Activated CD8-positive, alpha-beta T cell treated with anti-CD3 and anti-CD28 coated beads for 36 hours (primary cell): ENCODE measurements around the gene GKN2. TPM values are rescaled to one million over a fixed set of nuclear protein-coding genes. Genes with fewer than 3 reads are reported as not detected.

Experiments
- ATAC-seq: fragments of 200-7000 bp; cut with Tn5 transposase; one replicate; pipeline ENCODE4 v1.10.0; 2021; ENCODE audit warnings: mild to moderate bottlenecking, moderate library complexity
- CTCF ChIA-PET: fragments of 350-600 bp; sonication (Branson Sonifier 250); formaldehyde crosslinking; loops from one replicate; lab custom pipeline; 2021; ENCODE audit warnings: antibody characterized with exemption; lab: Charles Lee
- POLR2A ChIA-PET: fragments of 350-600 bp; sonication (Branson Sonifier 250); formaldehyde crosslinking; loops from one replicate; lab custom pipeline; 2021; ENCODE audit warnings: antibody characterized with exemption; lab: Charles Lee
- DNase-seq: peaks from one replicate; pipeline ENCODE4 v3.0.0-alpha.2; 2020
- H3K27ac Mint-ChIP-seq: one replicate; pipeline ENCODE4 v1.8.0; 2021; ENCODE audit warnings: mild to moderate bottlenecking, mixed read lengths
- H3K27me3 Mint-ChIP-seq: one replicate; pipeline ENCODE4 v1.8.0; 2021; ENCODE audit warnings: mixed read lengths
- H3K36me3 Mint-ChIP-seq: one replicate; pipeline ENCODE4 v1.8.0; 2021; ENCODE audit warnings: low read depth, mixed read lengths
- H3K4me1 Mint-ChIP-seq: one replicate; pipeline ENCODE4 v1.8.0; 2021; ENCODE audit warnings: low read depth, mixed read lengths
- H3K4me3 Mint-ChIP-seq: one replicate; pipeline ENCODE4 v1.8.0; 2021; ENCODE audit warnings: mild to moderate bottlenecking, moderate library complexity, mixed read lengths
- H3K9me3 Mint-ChIP-seq: one replicate; pipeline ENCODE4 v1.8.0; 2021; ENCODE audit warnings: mixed read lengths
- intact Hi-C: fragments of 100-400 bp; cut with micrococcal nuclease; formaldehyde crosslinking; loops from one replicate; pipeline ENCODE4 v1.10.0; 2022
- total RNA-seq, 2 experiments: library from RNA; stranded (reverse); gene quantifications; one replicate each; pipeline ENCODE4 v1.2.3, GENCODE V29; 2021
- TF ChIP-seq, protein P1 (sequence below): fragments of 200-600 bp; IDR thresholded peaks from one replicate; pipeline ENCODE4 v1.8.0; 2022; ENCODE audit warnings: antibody characterized with exemption, mild to moderate bottlenecking

GKN2 gene
- total RNA-seq, 2 experiments from 2014 or later = not detected

DNA sequence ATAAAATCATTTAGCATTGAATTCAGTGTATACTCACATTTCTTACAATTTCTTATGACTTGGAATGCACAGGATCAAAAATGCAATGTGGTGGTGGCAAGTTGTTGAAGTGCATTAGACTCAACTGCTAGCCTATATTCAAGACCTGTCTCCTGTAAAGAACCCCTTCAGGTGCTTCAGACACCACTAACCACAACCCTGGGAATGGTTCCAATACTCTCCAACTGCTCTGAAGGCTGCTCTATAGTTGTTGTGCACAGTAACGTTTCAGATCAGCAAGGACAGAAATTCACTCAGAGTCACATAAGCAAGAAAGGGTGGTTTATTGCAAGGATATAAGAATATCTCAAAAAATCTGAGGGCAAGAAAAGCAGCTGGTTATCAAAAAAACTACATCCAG is 28.3 kb upstream of the GKN2 start:
- no peak for ATAC-seq
- H3K27ac Mint-ChIP-seq = no peak overlapping the region
- ChIA-PET CTCF (no interaction called here), POLR2A (no interaction called here)
- no peaks in the 10 kb centered on the region for H3K4me1 Mint-ChIP-seq
- H3K4me3 Mint-ChIP-seq = no peak overlapping the region
- TF ChIP-seq, protein P1, sequence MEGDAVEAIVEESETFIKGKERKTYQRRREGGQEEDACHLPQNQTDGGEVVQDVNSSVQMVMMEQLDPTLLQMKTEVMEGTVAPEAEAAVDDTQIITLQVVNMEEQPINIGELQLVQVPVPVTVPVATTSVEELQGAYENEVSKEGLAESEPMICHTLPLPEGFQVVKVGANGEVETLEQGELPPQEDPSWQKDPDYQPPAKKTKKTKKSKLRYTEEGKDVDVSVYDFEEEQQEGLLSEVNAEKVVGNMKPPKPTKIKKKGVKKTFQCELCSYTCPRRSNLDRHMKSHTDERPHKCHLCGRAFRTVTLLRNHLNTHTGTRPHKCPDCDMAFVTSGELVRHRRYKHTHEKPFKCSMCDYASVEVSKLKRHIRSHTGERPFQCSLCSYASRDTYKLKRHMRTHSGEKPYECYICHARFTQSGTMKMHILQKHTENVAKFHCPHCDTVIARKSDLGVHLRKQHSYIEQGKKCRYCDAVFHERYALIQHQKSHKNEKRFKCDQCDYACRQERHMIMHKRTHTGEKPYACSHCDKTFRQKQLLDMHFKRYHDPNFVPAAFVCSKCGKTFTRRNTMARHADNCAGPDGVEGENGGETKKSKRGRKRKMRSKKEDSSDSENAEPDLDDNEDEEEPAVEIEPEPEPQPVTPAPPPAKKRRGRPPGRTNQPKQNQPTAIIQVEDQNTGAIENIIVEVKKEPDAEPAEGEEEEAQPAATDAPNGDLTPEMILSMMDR = no peak
- H3K9me3 Mint-ChIP-seq = no peaks in the 10 kb centered on the region
- intact Hi-C loops = no loop called here
- H3K36me3 Mint-ChIP-seq = no peaks in the 10 kb centered on the region
- peaks cover 17% of the 10 kb centered on the region for H3K27me3 Mint-ChIP-seq
- no peak for DNase-seq

DNA sequence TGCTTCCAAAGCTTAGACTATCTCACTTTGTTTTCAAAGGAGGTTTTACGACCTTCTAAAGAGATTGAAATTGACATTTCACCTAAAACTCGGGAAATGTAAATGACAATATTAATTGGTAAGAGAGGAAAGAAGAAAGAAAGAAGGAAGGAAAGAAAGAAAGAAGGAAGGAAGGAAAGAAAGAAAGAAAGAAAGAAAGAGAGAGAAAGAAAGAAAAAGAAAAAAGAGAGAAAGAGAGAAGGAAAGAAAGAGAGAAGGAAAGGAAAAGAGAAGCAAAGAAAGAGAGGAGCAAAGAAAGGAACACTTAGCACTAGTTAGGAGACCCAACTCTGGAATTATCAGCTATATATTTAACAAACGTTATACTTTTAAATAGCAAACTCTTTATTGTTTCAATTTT is 25.4 kb upstream of the GKN2 start:
- TF ChIP-seq, protein P1 = peak; percentile 15
- Mint-ChIP-seq H3K9me3 (no peaks in the 10 kb centered on the region), H3K4me1 (no peaks in the 10 kb centered on the region), H3K27me3 (peaks cover 22% of the 10 kb centered on the region), H3K36me3 (no peaks in the 10 kb centered on the region), H3K4me3 (no peak overlapping the region), H3K27ac (no peak overlapping the region)
- ChIA-PET CTCF (interaction anchor here (1.5 kb wide), 1 partner anchor 29 kb away, joined by 4 read pairs; no protein-coding TSS in a partner anchor), POLR2A (no interaction called here)
- ATAC-seq = no peak
- no peak for DNase-seq
- intact Hi-C loops = no loop called here

DNA sequence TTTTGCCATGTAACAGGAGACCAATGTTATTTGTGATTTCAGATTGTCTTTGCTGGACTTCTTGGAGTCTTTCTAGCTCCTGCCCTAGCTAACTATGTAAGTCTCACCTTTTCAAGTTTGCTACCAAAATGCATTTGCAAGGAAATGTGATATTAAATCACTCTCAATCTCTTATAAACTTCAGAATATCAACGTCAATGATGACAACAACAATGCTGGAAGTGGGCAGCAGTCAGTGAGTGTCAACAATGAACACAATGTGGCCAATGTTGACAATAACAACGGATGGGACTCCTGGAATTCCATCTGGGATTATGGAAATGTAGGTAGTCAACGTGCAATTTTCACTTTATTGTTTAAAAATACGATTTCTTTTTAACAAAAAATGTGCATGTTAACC is 24.8 kb upstream of the GKN2 start:
- Mint-ChIP-seq H3K4me3 (no peak overlapping the region), H3K36me3 (no peaks in the 10 kb centered on the region), H3K4me1 (no peaks in the 10 kb centered on the region), H3K27me3 (peaks cover 22% of the 10 kb centered on the region), H3K9me3 (no peaks in the 10 kb centered on the region), H3K27ac (no peak overlapping the region)
- TF ChIP-seq, protein P1 = no peak
- DNase-seq = no peak
- ChIA-PET CTCF (interaction anchor here (1.5 to 1.8 kb wide), 2 partner anchors 29 to 34 kb away, joined by 4 to 6 read pairs; no protein-coding TSS in a partner anchor), POLR2A (no interaction called here)
- intact Hi-C loops = no loop called here
- no peak for ATAC-seq

DNA sequence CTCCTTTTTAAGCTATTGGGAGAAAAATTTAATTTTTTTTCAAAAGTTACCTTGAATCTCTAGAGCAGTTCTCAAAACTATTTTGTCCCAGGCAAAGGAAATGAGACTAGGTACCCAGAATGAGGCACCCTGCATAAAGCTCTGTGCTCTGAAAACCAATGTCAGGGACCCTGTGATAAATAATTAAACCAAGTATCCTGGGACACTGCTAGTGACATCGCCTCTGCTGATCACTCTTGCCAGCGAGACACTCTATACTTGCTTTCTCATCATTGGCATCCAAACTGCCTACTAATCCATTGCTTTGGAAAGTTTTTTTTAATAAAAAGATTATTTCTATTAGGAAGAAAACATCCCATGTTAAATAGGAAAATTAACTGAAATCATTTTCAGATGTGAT is 23.2 kb upstream of the GKN2 start:
- ATAC-seq (no peak), DNase-seq (no peak)
- POLR2A ChIA-PET = interaction anchor here (0.7 kb wide), 1 partner anchor 316 kb away, joined by 3 read pairs; no protein-coding TSS in a partner anchor
- Mint-ChIP-seq H3K27ac (no peak overlapping the region), H3K36me3 (no peaks in the 10 kb centered on the region), H3K4me3 (no peak overlapping the region), H3K9me3 (no peaks in the 10 kb centered on the region), H3K27me3 (peaks cover 19% of the 10 kb centered on the region), H3K4me1 (no peaks in the 10 kb centered on the region)
- TF ChIP-seq, protein P1 = no peak
- CTCF ChIA-PET = no interaction called here
- intact Hi-C loops = no loop called here

DNA sequence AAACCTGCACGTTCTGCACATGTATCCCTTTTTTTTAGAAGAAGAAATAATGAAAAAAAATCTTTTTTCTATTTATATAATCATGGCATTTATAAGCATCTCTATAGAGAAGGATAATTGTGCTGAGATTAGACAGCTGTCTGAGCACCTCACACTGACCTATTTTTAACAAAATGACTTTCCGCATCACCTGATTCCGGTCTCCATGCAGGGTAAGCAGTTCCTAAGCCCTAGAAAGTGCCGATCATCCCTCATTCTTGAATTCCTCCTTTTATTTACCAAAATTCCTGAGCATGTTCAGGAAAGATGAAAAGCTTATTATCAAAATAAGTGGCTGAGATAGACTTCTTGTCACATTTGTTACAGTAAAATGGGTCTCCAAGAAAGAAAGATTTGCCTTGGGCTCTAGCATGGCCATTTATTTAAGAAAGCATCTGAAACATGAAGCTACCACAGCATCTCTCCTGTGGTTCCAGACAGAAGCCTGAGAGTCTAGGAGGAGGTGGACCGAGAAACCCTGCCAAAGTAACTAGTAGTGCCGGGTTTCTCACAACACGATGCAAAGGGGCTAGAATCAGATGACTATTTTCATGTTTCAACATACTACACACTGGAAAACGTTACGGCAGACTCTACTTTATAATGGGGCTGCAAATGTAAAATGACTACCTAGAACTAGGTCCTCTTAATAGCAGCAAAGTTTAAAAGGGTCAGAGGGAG is 22.4 kb upstream of the GKN2 start:
- intact Hi-C loops = no loop called here
- POLR2A ChIA-PET = interaction anchor here (0.7 kb wide), 1 partner anchor 316 kb away, joined by 3 read pairs; no protein-coding TSS in a partner anchor

More for the DNA sequence above, 22.4 kb upstream of the GKN2 start:
- ATAC-seq (no peak), DNase-seq (no peak)
- TF ChIP-seq, protein P1 = no peak
- CTCF ChIA-PET = no interaction called here
- H3K27me3 Mint-ChIP-seq = peaks cover 17% of the 10 kb centered on the region
- H3K4me1 Mint-ChIP-seq = no peaks in the 10 kb centered on the region
- H3K9me3 Mint-ChIP-seq = no peaks in the 10 kb centered on the region
- H3K36me3 Mint-ChIP-seq = no peaks in the 10 kb centered on the region
- no peak overlapping the region for H3K27ac Mint-ChIP-seq
- no peak overlapping the region for H3K4me3 Mint-ChIP-seq
